GM21786 (cell line): Measurements from ENCODE around the gene PDZD8.
"Not testable (repeated sequence)": the region's sequence is repeated elsewhere in the genome, so short reads cannot be mapped to it uniquely, and the experiment has no call there.

Source experiments
- ATAC-seq: cut with Tn5 transposase; IDR thresholded peaks from one replicate; pipeline ENCODE4 v1.9.1; 2021; ENCODE audit not compliant: unreplicated experiment

The PDZD8 gene

GRCh38 chr10:117237401-117237991 lies 137.7 kb downstream of the PDZD8 start:
- ATAC-seq = no peak

DNA sequence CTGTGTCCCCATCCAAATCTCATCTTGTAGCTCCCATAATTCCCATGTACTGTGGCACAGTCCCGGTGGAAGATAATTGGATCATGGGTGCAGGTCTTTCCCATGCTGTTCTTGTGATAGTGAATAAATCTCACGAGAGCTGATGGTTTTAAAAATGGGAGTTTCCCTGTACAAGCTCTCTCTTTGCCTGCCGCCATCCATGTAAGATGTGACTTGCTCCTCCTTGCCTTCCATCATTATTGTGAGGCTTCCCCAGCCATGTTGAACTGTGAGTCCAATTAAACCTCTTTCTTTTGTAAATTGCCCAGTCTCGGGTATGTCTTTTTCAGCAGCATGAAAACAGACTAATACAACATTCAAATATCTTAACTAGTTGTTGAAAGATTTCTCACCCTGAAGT lies 145.1 kb downstream of the PDZD8 start:
- not testable (repeated sequence) for ATAC-seq

- ATAC-seq = no peak
Observed at GRCh38 chr10:117228210-117228609, 147.0 kb downstream of the PDZD8 start.
